HFF-Myc (cell line): Measurements from ENCODE around the gene ZNF70.

ENCODE experiments used
- DNase-seq: peaks from one replicate; pipeline ENCODE4 v3.0.0-alpha.2; 2011; ENCODE audit warnings: low read depth; ENCODE audit errors: extremely low read depth
- H3K4me3 ChIP-seq: replicated peaks from 2 replicates; pipeline ENCODE4 v1.5.1; 2011; ENCODE audit warnings: low read depth, mild to moderate bottlenecking, control low read depth, low read length
- TF ChIP-seq, protein P1 (sequence below): IDR thresholded peaks from 2 replicates; pipeline ENCODE4 v1.5.1; 2012; ENCODE audit warnings: mild to moderate bottlenecking, low read depth, low read length, control low read depth; ENCODE audit errors: missing control alignments

ZNF70 gene

DNA sequence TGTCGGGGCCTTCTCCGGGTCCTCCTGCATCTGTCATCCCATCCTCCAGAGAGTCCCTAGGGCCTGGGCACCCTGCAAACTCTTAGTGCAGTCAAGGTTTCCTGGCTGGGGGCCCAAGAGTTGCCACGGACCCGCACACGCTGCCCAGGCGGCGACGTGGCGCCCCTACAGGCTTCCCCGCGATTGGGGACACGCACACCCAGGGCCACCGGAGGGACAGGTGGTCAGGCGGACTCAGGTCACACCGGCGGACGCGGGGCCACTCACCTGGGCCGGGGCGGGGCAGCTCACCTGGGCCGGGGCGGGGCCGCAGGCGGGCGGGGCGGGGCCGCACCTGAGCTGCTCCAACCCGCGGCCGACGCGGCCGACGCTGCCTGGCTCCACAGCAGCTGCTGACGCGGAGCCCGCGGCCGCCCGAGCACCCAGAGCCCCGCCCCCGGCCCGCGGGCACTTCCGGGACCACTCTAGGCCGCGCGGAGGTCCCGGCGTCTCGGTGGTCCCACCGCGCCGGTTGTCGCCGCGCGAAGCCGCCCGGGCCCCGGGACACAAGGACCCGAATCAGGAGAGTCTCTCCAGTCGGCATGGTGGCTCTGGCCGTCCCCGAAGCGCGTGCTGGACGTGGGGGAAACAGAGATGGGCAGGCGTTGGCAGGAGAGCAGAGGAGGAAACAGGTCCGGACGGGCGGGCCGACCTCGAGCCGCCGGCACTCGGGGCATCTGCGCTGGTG lies at the start of gene ZNF70:
ZNF70 (minus strand) TSS at position 399 of the 727 bp plus-strand sequence. CDS start 5,972 bp downstream, outside the sequence.
- TF ChIP-seq, protein P1, sequence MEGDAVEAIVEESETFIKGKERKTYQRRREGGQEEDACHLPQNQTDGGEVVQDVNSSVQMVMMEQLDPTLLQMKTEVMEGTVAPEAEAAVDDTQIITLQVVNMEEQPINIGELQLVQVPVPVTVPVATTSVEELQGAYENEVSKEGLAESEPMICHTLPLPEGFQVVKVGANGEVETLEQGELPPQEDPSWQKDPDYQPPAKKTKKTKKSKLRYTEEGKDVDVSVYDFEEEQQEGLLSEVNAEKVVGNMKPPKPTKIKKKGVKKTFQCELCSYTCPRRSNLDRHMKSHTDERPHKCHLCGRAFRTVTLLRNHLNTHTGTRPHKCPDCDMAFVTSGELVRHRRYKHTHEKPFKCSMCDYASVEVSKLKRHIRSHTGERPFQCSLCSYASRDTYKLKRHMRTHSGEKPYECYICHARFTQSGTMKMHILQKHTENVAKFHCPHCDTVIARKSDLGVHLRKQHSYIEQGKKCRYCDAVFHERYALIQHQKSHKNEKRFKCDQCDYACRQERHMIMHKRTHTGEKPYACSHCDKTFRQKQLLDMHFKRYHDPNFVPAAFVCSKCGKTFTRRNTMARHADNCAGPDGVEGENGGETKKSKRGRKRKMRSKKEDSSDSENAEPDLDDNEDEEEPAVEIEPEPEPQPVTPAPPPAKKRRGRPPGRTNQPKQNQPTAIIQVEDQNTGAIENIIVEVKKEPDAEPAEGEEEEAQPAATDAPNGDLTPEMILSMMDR: peak; percentile 9
- no peak for DNase-seq
- H3K4me3 ChIP-seq: peak within 1 kb of the TSS; percentile 90

DNA sequence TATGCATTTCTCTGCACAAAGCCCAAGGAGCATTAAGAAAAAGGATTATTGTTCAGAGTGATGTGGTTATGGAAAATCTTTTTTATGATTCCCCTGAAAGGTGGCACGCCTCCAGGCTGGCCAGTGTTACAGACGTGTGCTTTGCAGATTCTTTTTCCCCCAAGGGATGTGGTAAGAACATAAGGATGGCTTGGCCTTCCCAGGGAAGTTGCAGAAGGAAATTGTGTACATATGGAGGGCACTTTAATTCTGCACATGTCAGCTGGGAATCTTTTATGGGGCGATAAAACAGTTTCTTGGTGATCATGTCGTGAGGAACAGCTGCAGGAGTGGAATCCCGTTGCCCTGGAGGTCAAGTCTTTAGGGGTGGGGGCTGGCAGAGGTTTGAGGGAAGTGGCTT lies 45.5 kb upstream of the ZNF70 start:
- H3K4me3 ChIP-seq: no peak overlapping the region
- peak; percentile 91 for DNase-seq
- TF ChIP-seq, protein P1: no peak

DNA sequence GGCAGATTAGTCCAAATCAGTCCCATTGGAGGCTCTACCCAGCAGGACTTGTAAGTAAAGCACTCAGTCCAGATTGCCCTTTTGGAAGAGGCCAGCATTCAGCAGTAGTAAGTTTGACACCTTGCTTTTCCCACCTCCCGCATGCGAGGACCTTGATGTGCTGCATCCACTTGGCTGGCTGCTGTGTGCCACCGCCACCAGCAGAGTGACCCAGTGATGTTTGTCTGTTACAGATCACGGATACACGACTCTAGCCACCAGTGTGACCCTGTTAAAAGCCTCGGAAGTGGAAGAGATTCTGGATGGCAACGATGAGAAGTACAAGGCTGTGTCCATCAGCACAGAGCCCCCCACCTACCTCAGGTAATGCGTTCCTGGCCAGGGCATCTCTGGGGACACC lies 42.4 kb upstream of the ZNF70 start:
- DNase-seq: no peak
- TF ChIP-seq, protein P1: no peak
- H3K4me3 ChIP-seq: no peak overlapping the region

DNA sequence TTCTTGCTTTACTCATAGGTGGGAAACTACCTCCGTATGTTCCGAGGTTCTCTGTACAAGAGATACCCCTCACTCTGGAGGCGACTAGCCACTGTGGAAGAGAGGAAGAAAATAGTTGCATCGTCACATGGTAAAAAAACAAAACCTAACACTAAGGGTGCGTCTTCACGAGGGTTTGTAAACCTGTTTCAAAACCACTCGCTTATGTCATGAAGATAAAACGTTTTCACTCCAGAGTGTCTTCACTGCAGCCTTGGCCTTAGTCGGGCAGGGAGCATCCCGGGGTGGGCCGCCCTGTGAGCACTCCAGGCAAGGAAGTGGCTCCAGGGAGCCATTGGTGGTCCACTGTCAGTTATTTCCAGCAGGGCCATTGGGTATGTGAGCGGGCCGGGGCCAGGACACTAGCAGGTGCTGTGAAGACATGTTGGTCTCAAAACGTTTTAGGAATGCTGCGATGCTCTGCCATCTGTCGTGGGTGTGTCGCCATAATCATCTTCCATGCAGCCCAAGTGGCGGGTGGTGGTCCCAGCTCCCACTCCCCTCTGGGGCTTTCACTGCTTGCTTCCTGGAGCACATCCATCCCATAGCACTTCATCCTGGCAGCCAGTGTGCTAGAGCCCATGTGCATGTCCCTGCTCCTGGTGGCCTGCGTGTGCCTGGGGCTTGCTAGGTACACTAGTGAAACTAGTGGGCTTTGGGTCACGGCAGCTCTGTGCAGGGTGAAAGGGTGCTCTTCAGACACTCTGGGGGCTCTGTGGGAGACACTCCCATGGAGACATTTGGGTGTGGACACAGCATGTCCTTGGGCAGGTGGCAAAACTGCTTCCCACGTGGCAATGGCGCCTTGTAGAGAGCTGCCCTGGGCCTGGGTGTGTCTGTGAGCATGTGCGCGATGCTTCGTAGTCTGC lies 41.1 kb upstream of the ZNF70 start:
- no peak for DNase-seq

DNA sequence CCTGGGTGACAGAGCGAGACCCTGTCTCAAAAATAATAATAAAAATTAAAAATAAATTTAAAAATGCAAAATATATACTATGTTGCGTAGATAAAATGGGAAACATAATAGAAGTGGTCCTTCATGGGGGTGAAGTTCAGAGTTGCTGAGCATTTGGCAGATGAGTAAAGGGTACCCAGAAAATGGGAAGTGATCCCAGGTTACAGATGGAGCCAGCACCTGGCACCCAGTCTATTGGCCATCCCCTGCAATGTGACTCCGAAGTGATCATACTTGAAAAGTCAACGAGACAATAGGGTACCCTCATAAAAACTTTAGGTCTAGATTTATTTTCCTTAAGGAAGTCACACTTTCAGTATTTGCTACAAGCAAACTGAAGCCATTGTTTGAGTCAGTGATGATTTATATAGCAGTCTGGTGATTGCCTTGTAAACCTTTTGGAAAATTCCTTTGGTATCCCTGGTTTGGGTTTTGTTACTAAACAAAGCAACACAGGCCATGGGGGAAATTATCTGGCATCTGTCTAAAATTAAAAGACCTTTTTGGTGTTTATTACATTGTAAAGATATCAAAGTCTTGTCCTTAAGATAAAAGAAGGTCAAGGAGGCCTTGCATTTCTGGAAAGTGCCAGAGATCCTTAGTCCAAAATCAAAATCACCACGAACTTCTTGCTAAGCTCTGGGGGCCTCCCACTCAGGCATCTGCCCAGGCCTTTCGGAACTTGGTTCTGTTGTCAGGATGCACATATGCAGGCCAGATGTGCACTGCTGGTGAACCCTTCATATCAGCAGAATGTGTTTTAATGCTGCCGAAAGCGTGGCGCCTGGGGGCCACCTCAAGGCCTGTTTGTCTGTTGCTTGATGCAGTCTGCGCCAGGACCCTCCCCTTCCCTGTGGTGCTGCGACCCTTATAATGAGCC lies 40.2 kb upstream of the ZNF70 start:
- peak; percentile 94 for DNase-seq
- TF ChIP-seq, protein P1: no peak
- peak overlapping the region; percentile 1; the same call in 1 of the 2 replicates for H3K4me3 ChIP-seq

More for the DNA sequence above, 41.1 kb upstream of the ZNF70 start:
- peak overlapping the region; percentile 1; the same call in 1 of the 2 replicates for H3K4me3 ChIP-seq
- TF ChIP-seq, protein P1: no peak

DNA sequence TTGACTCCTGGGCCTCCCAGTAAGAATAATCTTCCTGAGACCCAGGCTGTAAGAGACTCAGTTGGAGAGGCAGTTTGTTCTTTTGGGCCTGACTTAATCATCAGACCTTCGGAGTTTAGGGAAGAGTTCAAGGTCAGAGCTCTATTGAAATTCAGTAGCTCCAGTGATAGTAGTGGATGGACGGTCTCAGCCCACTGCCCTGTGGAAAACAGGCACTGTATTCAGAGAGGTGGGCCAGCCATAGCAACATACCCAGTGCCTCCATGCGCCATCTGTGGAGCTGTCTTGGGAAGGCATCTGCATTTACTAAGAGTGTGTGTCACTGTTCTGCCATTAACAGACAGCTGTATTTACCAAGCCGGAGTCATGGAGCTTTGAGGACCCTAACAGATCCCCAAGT lies 38.7 kb upstream of the ZNF70 start:
- TF ChIP-seq, protein P1: no peak
- H3K4me3 ChIP-seq: no peak overlapping the region
- no peak for DNase-seq
